Activated CD4-positive, alpha-beta T cell treated with anti-CD3 and anti-CD28 coated beads for 24 hours (primary cell): ENCODE results near the gene RCOR1.
"Not testable (repeated sequence)": the region's sequence is repeated elsewhere in the genome, so short reads cannot be mapped to it uniquely, and the experiment has no call there.

Experiments used
- DNase-seq, 2 donors: peaks; one replicate each; pipeline ENCODE4 v3.0.0-alpha.2; 2020; ENCODE audit warnings: low read depth in 2 of 2

Gene RCOR1

GRCh38 chr14:102593061-102593824, 794 bp downstream of the RCOR1 start:
- DNase-seq: peak; percentile 13 to 17

GRCh38 chr14:102593825-102594137, 1.3 kb downstream of the RCOR1 start:
- no peak for DNase-seq

- peak; percentile 27 to 52 for DNase-seq
Measured at GRCh38 chr14:102594514-102595175, 2.2 kb downstream of the RCOR1 start.

GRCh38 chr14:102601378-102601925, 9.0 kb downstream of the RCOR1 start:
- no peak for DNase-seq

GRCh38 chr14:102602421-102603292, 10.2 kb downstream of the RCOR1 start:
- DNase-seq: no peak

GRCh38 chr14:102603293-102603907, 11.0 kb downstream of the RCOR1 start:
- no peak for DNase-seq

GRCh38 chr14:102604183-102604582, 11.7 kb downstream of the RCOR1 start:
- no peak for DNase-seq

- no peak for DNase-seq
Measured at GRCh38 chr14:102605029-102605428, 12.6 kb downstream of the RCOR1 start.

- no peak for DNase-seq
Measured at GRCh38 chr14:102606296-102606695, 13.8 kb downstream of the RCOR1 start.

- DNase-seq: no peak
Measured at GRCh38 chr14:102608064-102608446, 15.6 kb downstream of the RCOR1 start.

- no peak for DNase-seq
Measured at GRCh38 chr14:102610968-102611811, 18.7 kb downstream of the RCOR1 start.

GRCh38 chr14:102616318-102616717, 23.9 kb downstream of the RCOR1 start:
- no peak for DNase-seq

- no peak for DNase-seq
Measured at GRCh38 chr14:102616799-102617198, 24.4 kb downstream of the RCOR1 start.

GRCh38 chr14:102619012-102619411, 26.6 kb downstream of the RCOR1 start:
- not testable (repeated sequence) for DNase-seq

- no peak for DNase-seq
Measured at GRCh38 chr14:102620413-102620812, 28.0 kb downstream of the RCOR1 start.

GRCh38 chr14:102622262-102622885, 29.9 kb downstream of the RCOR1 start:
- DNase-seq: no peak

GRCh38 chr14:102624666-102625065, 32.2 kb downstream of the RCOR1 start:
- DNase-seq: no peak

GRCh38 chr14:102625564-102626296, 33.3 kb downstream of the RCOR1 start:
- DNase-seq: no peak

GRCh38 chr14:102626530-102626929, 34.1 kb downstream of the RCOR1 start:
- DNase-seq: no peak

- DNase-seq: no peak
Measured at GRCh38 chr14:102629011-102629444, 36.6 kb downstream of the RCOR1 start.
